Prostate gland (tissue), 2 donors: Measurements from ENCODE around the gene PCDHB5. TPM values are rescaled to one million over a fixed set of nuclear protein-coding genes. Genes with fewer than 3 reads are reported as not detected.
"Not testable (repeated sequence)": the region's sequence is repeated elsewhere in the genome, so short reads cannot be mapped to it uniquely, and the experiment has no call there.

Experiments used
- DNase-seq: peaks from one replicate; pipeline ENCODE4 v3.0.0-alpha.2; 2019; ENCODE audit warnings: low spot score
- H3K27ac ChIP-seq, 2 donors: fragments of 200-600 bp; sonication (generic); 2 replicates each; pipeline ENCODE4 v1.5.1; 2017 to 2019
- H3K27me3 ChIP-seq: fragments of 200-600 bp; sonication (generic); replicated peaks from 2 replicates; pipeline ENCODE4 v1.5.1; 2019; ENCODE audit not compliant: insufficient read depth
- H3K36me3 ChIP-seq, 2 donors: fragments of 200-600 bp; sonication (generic); 1 replicate in 1 of 2; 2 replicates in 1 of 2; pipeline versions ENCODE4 v1.5.1 to v1.8.1; 2017 to 2019
- H3K4me1 ChIP-seq: fragments of 200-600 bp; sonication (generic); replicated peaks from 2 replicates; pipeline ENCODE4 v1.5.1; 2019
- H3K4me3 ChIP-seq, 2 donors: fragments of 200-600 bp; sonication (generic); 2 replicates each; pipeline ENCODE4 v1.5.1; 2017 to 2019
- H3K9me3 ChIP-seq: fragments of 200-600 bp; sonication (generic); 2 replicates; pipeline ENCODE4 v1.5.1; 2017
- CTCF ChIP-seq, 4 experiments: fragments of 200-600 bp in 2 of 4; fragments of 450-650 bp in 2 of 4; sonication (generic) in 2 of 4; IDR thresholded peaks; 1 replicate in 3 of 4; 2 replicates in 1 of 4; pipeline ENCODE4 v1.5.1; 2016 to 2019; ENCODE audit warnings: antibody characterized with exemption in 4 of 4, mild to moderate bottlenecking in 2 of 4, moderate library complexity in 2 of 4
- POLR2A ChIP-seq: fragments of 450-650 bp; IDR thresholded peaks from one replicate; pipeline ENCODE4 v1.6.1; 2016; ENCODE audit warnings: antibody characterized with exemption, mild to moderate bottlenecking
- POLR2AphosphoS5 ChIP-seq: sonication (generic); formaldehyde crosslinking; IDR thresholded peaks from one replicate; pipeline ENCODE4 v1.6.1; 2017; ENCODE audit warnings: antibody characterized with exemption
- WGBS: methylation state at CpG from one replicate; pipeline ENCODE4 v1.1.5; 2018; 5-methylcytosine and 5-hydroxymethylcytosine counted together
- intact Hi-C: fragments of 100-400 bp; cut with DNase I; formaldehyde crosslinking; loops from one replicate; pipeline ENCODE4 v1.14.2; 2022
- total RNA-seq, 2 donors: library from RNA; depleted of rRNA; stranded (reverse); fragments of >200 nt; gene quantifications; one replicate each; pipeline ENCODE4 v1.1.0, GENCODE V29; 2016

The PCDHB5 gene
- total RNA-seq, 2 donors from 2014 or later, result 5.3 to 11.3 TPM

- TF ChIP-seq POLR2AphosphoS5 (no peak), CTCF (IDR thresholded peaks at IDR 0.05) (peak in 1 of 4 experiments; percentile 20)
- no peaks in the 10 kb centered on the region for H3K9me3 ChIP-seq
- WGBS, result 19% methylated on average over 16 of the region's 16 CpGs
- intact Hi-C loops, result no loop called here
- H3K4me3 ChIP-seq, result no peak within 1 kb of the TSS
- no peak within 1 kb of the TSS for H3K27ac ChIP-seq
- no peak for DNase-seq
- no peaks in the 10 kb centered on the region for H3K36me3 ChIP-seq
- no peaks in the 10 kb centered on the region for H3K4me1 ChIP-seq
- no peaks in the 10 kb centered on the region for H3K27me3 ChIP-seq
Observed at GRCh38 chr5:141121563-141121962, 13.4 kb upstream of the PCDHB5 start, which contains the start of gene PCDHB4. Gene PCDHB4 (plus strand): TSS chr5:141121818. CDS start chr5:141121999, 181 bp downstream.

- Histone ChIP-seq H3K36me3 (no peaks in the 10 kb centered on the region), H3K9me3 (no peaks in the 10 kb centered on the region), H3K27ac (no peak overlapping the region), H3K27me3 (no peaks in the 10 kb centered on the region), H3K4me1 (no peaks in the 10 kb centered on the region), H3K4me3 (no peak overlapping the region)
- TF ChIP-seq POLR2AphosphoS5, result no peak
- TF ChIP-seq CTCF (IDR thresholded peaks at IDR 0.05), result no peak
- no peak for TF ChIP-seq POLR2A
- DNase-seq, result no peak
- WGBS, result 35% methylated on average over 12 of the region's 12 CpGs
- intact Hi-C loops, result no loop called here
Observed at GRCh38 chr5:141121985-141122384, 13.0 kb upstream of the PCDHB5 start.

- H3K9me3 ChIP-seq, H3K36me3 ChIP-seq, H3K27ac ChIP-seq, H3K4me1 ChIP-seq, H3K4me3 ChIP-seq, DNase-seq, H3K27me3 ChIP-seq, intact Hi-C loops: not testable (repeated sequence)
- WGBS, result 26% methylated on average over 30 of the region's 73 CpGs
Observed at GRCh38 chr5:141123396-141124135, 11.4 kb upstream of the PCDHB5 start.

- Histone ChIP-seq H3K4me3 (no peak overlapping the region), H3K9me3 (no peaks in the 10 kb centered on the region), H3K27me3 (no peaks in the 10 kb centered on the region), H3K4me1 (no peaks in the 10 kb centered on the region), H3K27ac (no peak overlapping the region), H3K36me3 (no peaks in the 10 kb centered on the region)
- DNase-seq, result no peak
- intact Hi-C loops, result no loop called here
- WGBS, result 88% methylated on average over 1 of the region's 1 CpG
- TF ChIP-seq CTCF (IDR thresholded peaks at IDR 0.05), result no peak
- TF ChIP-seq POLR2A, result no peak
- TF ChIP-seq POLR2AphosphoS5, result no peak
Observed at GRCh38 chr5:141127305-141127704, 7.7 kb upstream of the PCDHB5 start.

GRCh38 chr5:141135718-141136266 lies 786 bp downstream of the PCDHB5 start:
- H3K27ac ChIP-seq, result no peak overlapping the region
- peak overlapping the region; percentile 25 for H3K4me3 ChIP-seq
- 44% methylated on average over 19 of the region's 19 CpGs for WGBS
- no peaks in the 10 kb centered on the region for H3K4me1 ChIP-seq
- intact Hi-C loops, result no loop called here
- TF ChIP-seq POLR2A (no peak), CTCF (IDR thresholded peaks at IDR 0.05) (no peak), POLR2AphosphoS5 (no peak)
- DNase-seq, result no peak
- H3K9me3 ChIP-seq, result no peaks in the 10 kb centered on the region
- H3K36me3 ChIP-seq, result no peaks in the 10 kb centered on the region
- no peaks in the 10 kb centered on the region for H3K27me3 ChIP-seq

GRCh38 chr5:141137346-141137745 lies 2.3 kb downstream of the PCDHB5 start:
- H3K4me3 ChIP-seq, H3K27ac ChIP-seq, H3K9me3 ChIP-seq, DNase-seq, H3K36me3 ChIP-seq, intact Hi-C loops, H3K27me3 ChIP-seq, H3K4me1 ChIP-seq: not testable (repeated sequence)
- 47% methylated on average over 10 of the region's 34 CpGs for WGBS
